HEK293 (cell line): ENCODE results near the gene UNC13A.

Source experiments
- CTCF ChIA-PET: fragments of 350-600 bp; formaldehyde crosslinking; extraction: SDS; loops from one replicate; lab custom pipeline; 2021; ENCODE audit warnings: antibody characterized with exemption; lab: Yijun Ruan, JAX
- POLR2A ChIA-PET: fragments of 300-600 bp; formaldehyde crosslinking; extraction: SDS; loops from one replicate; lab custom pipeline; 2020; ENCODE audit warnings: antibody characterized with exemption, inconsistent platforms; lab: Yijun Ruan, JAX
- H3K27ac ChIP-seq: fragments of 200-500 bp; sonication (Bioruptor generic); 2 replicates; pipeline ENCODE4 v1.5.1; 2014; ENCODE audit warnings: low read depth, low read length, control low read depth, inconsistent platforms; ENCODE audit errors: extremely low read depth
- H3K36me3 ChIP-seq, 2 experiments: fragments of 200-500 bp in 1 of 2; sonication (Bioruptor generic) in 1 of 2; 1 replicate in 1 of 2; 2 replicates in 1 of 2; pipeline ENCODE4 v1.5.1; 2014 to 2017; ENCODE audit warnings: inconsistent platforms in 2 of 2, low read length in 2 of 2; ENCODE audit not compliant: control insufficient read depth in 2 of 2, insufficient read depth in 1 of 2
- H3K4me1 ChIP-seq: fragments of 200-500 bp; sonication (Bioruptor generic); 2 replicates; pipeline ENCODE4 v1.5.1; 2014; ENCODE audit warnings: mild to moderate bottlenecking, low read length, inconsistent platforms; ENCODE audit not compliant: control insufficient read depth, insufficient read depth
- H3K4me3 ChIP-seq: 2 replicates; pipeline ENCODE4 v1.5.1; 2011; ENCODE audit warnings: low read depth, mild to moderate bottlenecking, control low read depth, low read length, moderate library complexity
- H3K9me3 ChIP-seq: fragments of 200-500 bp; sonication (Bioruptor generic); 2 replicates; pipeline ENCODE4 v1.5.1; 2014; ENCODE audit warnings: low read depth, low read length, inconsistent platforms; ENCODE audit not compliant: control insufficient read depth, insufficient read depth
- PRDM4 ChIP-seq: fragments of 450-650 bp; formaldehyde crosslinking; IDR thresholded peaks from 2 replicates; pipeline ENCODE4 v1.5.1; 2017; ENCODE audit warnings: missing biosample characterization, missing genetic modification characterization
- SCRT1 ChIP-seq: fragments of 450-650 bp; formaldehyde crosslinking; IDR thresholded peaks from 2 replicates; pipeline ENCODE4 v1.5.1; 2016; ENCODE audit warnings: missing biosample characterization, missing genetic modification characterization, borderline replicate concordance
- TCF7L2 ChIP-seq: IDR thresholded peaks from 2 replicates; pipeline ENCODE4 v1.6.1; 2011; ENCODE audit warnings: low read depth, mild to moderate bottlenecking, inconsistent platforms, low read length, moderate library complexity, borderline replicate concordance
- TSHZ1 ChIP-seq: fragments of 450-650 bp; formaldehyde crosslinking; IDR thresholded peaks from 2 replicates; pipeline ENCODE4 v1.5.1; 2016; ENCODE audit warnings: missing biosample characterization, missing genetic modification characterization, borderline replicate concordance
- ZIC2 ChIP-seq: fragments of 450-650 bp; formaldehyde crosslinking; IDR thresholded peaks from 2 replicates; pipeline ENCODE4 v1.5.1; 2016; ENCODE audit warnings: missing biosample characterization, missing genetic modification characterization
- ZNF114 ChIP-seq: fragments of 450-650 bp; formaldehyde crosslinking; IDR thresholded peaks from 2 replicates; pipeline ENCODE4 v1.5.0; 2017; ENCODE audit warnings: missing biosample characterization, missing genetic modification characterization
- ZNF121 ChIP-seq: fragments of 450-650 bp; formaldehyde crosslinking; IDR thresholded peaks from 2 replicates; pipeline ENCODE4 v1.5.1; 2016; ENCODE audit warnings: missing biosample characterization, missing genetic modification characterization
- ZNF133 ChIP-seq: fragments of 450-650 bp; formaldehyde crosslinking; IDR thresholded peaks from 2 replicates; pipeline ENCODE4 v1.5.1; 2016; ENCODE audit warnings: missing biosample characterization, missing genetic modification characterization
- ZNF148 ChIP-seq: fragments of 450-650 bp; formaldehyde crosslinking; IDR thresholded peaks from 2 replicates; pipeline ENCODE4 v1.5.0; 2017; ENCODE audit warnings: missing biosample characterization, missing genetic modification characterization, borderline replicate concordance
- ZNF184 ChIP-seq: fragments of 450-650 bp; IDR thresholded peaks from 2 replicates; pipeline ENCODE4 v1.5.1; 2018; ENCODE audit warnings: missing biosample characterization, mild to moderate bottlenecking, missing genetic modification characterization
- ZNF610 ChIP-seq: fragments of 450-650 bp; formaldehyde crosslinking; IDR thresholded peaks from 2 replicates; pipeline ENCODE4 v1.5.1; 2016; ENCODE audit warnings: missing biosample characterization, missing genetic modification characterization, borderline replicate concordance
- ZNF707 ChIP-seq: fragments of 450-650 bp; formaldehyde crosslinking; IDR thresholded peaks from 2 replicates; pipeline ENCODE4 v1.5.1; 2016; ENCODE audit warnings: missing biosample characterization, missing genetic modification characterization
- ZNF747 ChIP-seq: fragments of 450-650 bp; formaldehyde crosslinking; IDR thresholded peaks from 2 replicates; pipeline ENCODE4 v1.5.1; 2016; ENCODE audit warnings: missing biosample characterization, missing genetic modification characterization
- ZSCAN18 ChIP-seq: fragments of 450-650 bp; formaldehyde crosslinking; IDR thresholded peaks from 2 replicates; pipeline ENCODE4 v1.5.1; 2016; ENCODE audit warnings: missing biosample characterization, missing genetic modification characterization
- TF ChIP-seq, protein P1 (sequence below): fragments of 450-650 bp; IDR thresholded peaks from 2 replicates; pipeline ENCODE4 v1.5.1; 2018; ENCODE audit warnings: missing biosample characterization, missing genetic modification characterization
- TF ChIP-seq, protein P2 (sequence below): fragments of 450-650 bp; formaldehyde crosslinking; IDR thresholded peaks from 2 replicates; pipeline ENCODE4 v1.5.1; 2016; ENCODE audit warnings: missing biosample characterization, missing genetic modification characterization
- TF ChIP-seq, protein P3 (sequence below): fragments of 450-650 bp; formaldehyde crosslinking; IDR thresholded peaks from 2 replicates; pipeline ENCODE4 v1.5.1; 2016; ENCODE audit warnings: missing biosample characterization, missing genetic modification characterization

Gene UNC13A

GRCh38 chr19:17557466-17557865 is 130.7 kb downstream of the UNC13A start:
- Histone ChIP-seq H3K4me1 (no peaks in the 10 kb centered on the region; the same call in 1 of the 2 replicates), H3K36me3 (peaks cover 26 to 36% of the 10 kb centered on the region in 2 experiments), H3K27ac (no peak overlapping the region), H3K4me3 (no peak overlapping the region), H3K9me3 (no peaks in the 10 kb centered on the region)
- POLR2A ChIA-PET, result interaction anchor here (2.1 kb wide), 1 partner anchor 23 kb away, joined by 7 read pairs; no protein-coding TSS in a partner anchor
- CTCF ChIA-PET, result interaction anchor here (1.8 to 2.4 kb wide), 2 partner anchors 16 to 61 kb away, joined by 8 to 25 read pairs; no protein-coding TSS in a partner anchor
- TF ChIP-seq TCF7L2 (no peak), TSHZ1 (tag by site-specific recombination) (no peak), ZNF148 (tag by site-specific recombination) (no peak), ZIC2 (no peak), SCRT1 (tag by site-specific recombination) (no peak), ZNF707 (tag by site-specific recombination) (no peak), PRDM4 (tag by site-specific recombination) (no peak), ZSCAN18 (tag by site-specific recombination) (no peak), ZNF747 (tag by site-specific recombination) (no peak), ZNF114 (tag by site-specific recombination) (no peak), ZNF121 (tag by site-specific recombination) (no peak), ZNF184 (no peak), ZNF610 (no peak), ZNF133 (tag by site-specific recombination) (no peak)
- TF ChIP-seq, protein P1, sequence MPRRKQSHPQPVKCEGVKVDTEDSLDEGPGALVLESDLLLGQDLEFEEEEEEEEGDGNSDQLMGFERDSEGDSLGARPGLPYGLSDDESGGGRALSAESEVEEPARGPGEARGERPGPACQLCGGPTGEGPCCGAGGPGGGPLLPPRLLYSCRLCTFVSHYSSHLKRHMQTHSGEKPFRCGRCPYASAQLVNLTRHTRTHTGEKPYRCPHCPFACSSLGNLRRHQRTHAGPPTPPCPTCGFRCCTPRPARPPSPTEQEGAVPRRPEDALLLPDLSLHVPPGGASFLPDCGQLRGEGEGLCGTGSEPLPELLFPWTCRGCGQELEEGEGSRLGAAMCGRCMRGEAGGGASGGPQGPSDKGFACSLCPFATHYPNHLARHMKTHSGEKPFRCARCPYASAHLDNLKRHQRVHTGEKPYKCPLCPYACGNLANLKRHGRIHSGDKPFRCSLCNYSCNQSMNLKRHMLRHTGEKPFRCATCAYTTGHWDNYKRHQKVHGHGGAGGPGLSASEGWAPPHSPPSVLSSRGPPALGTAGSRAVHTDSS (tag by site-specific recombination), result no peak
- TF ChIP-seq, protein P2, sequence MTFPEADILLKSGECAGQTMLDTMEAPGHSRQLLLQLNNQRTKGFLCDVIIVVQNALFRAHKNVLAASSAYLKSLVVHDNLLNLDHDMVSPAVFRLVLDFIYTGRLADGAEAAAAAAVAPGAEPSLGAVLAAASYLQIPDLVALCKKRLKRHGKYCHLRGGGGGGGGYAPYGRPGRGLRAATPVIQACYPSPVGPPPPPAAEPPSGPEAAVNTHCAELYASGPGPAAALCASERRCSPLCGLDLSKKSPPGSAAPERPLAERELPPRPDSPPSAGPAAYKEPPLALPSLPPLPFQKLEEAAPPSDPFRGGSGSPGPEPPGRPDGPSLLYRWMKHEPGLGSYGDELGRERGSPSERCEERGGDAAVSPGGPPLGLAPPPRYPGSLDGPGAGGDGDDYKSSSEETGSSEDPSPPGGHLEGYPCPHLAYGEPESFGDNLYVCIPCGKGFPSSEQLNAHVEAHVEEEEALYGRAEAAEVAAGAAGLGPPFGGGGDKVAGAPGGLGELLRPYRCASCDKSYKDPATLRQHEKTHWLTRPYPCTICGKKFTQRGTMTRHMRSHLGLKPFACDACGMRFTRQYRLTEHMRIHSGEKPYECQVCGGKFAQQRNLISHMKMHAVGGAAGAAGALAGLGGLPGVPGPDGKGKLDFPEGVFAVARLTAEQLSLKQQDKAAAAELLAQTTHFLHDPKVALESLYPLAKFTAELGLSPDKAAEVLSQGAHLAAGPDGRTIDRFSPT (tag by site-specific recombination), result no peak
- TF ChIP-seq, protein P3, sequence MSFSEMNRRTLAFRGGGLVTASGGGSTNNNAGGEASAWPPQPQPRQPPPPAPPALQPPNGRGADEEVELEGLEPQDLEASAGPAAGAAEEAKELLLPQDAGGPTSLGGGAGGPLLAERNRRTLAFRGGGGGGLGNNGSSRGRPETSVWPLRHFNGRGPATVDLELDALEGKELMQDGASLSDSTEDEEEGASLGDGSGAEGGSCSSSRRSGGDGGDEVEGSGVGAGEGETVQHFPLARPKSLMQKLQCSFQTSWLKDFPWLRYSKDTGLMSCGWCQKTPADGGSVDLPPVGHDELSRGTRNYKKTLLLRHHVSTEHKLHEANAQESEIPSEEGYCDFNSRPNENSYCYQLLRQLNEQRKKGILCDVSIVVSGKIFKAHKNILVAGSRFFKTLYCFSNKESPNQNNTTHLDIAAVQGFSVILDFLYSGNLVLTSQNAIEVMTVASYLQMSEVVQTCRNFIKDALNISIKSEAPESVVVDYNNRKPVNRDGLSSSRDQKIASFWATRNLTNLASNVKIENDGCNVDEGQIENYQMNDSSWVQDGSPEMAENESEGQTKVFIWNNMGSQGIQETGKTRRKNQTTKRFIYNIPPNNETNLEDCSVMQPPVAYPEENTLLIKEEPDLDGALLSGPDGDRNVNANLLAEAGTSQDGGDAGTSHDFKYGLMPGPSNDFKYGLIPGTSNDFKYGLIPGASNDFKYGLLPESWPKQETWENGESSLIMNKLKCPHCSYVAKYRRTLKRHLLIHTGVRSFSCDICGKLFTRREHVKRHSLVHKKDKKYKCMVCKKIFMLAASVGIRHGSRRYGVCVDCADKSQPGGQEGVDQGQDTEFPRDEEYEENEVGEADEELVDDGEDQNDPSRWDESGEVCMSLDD (tag by site-specific recombination), result no peak
